B cell (primary cell): Measurements from ENCODE around the gene SAPCD2. TPM values are rescaled to one million over a fixed set of nuclear protein-coding genes. Genes with fewer than 3 reads are reported as not detected.

Experiments used
- ATAC-seq: fragments of 200-7000 bp; cut with Tn5 transposase; one replicate; pipeline ENCODE4 v1.10.0; 2021; ENCODE audit warnings: low read depth, mild to moderate bottlenecking, moderate number of reproducible peaks, moderate library complexity
- CTCF ChIA-PET: fragments of 350-600 bp; sonication (Branson Sonifier 250); formaldehyde crosslinking; loops from one replicate; lab custom pipeline; 2021; ENCODE audit warnings: antibody characterized with exemption, inconsistent platforms; lab: Charles Lee
- POLR2A ChIA-PET: fragments of 350-600 bp; sonication (Branson Sonifier 250); formaldehyde crosslinking; loops from one replicate; lab custom pipeline; 2021; ENCODE audit warnings: antibody characterized with exemption; lab: Charles Lee
- DNase-seq: peaks from one replicate; pipeline ENCODE4 v3.0.0; 2013
- H2AFZ ChIP-seq: 2 replicates; pipeline ENCODE4 v1.6.1; 2012; ENCODE audit warnings: mild to moderate bottlenecking, low read depth, low read length; ENCODE audit not compliant: insufficient read depth, poor library complexity, severe bottlenecking
- H3K27ac ChIP-seq, 2 donors: 1 replicate in 1 of 2; 2 replicates in 1 of 2; pipeline ENCODE4 v1.5.1; 2012 to 2013; ENCODE audit warnings: low read length in 2 of 2, mild to moderate bottlenecking in 2 of 2, moderate library complexity in 1 of 2
- H3K27me3 ChIP-seq, 4 experiments: fragments of 200-600 bp in 1 of 4; sonication (generic) in 1 of 4; replicated peaks in 1 of 4; 1 replicate in 2 of 4; 2 replicates in 2 of 4; pipeline versions ENCODE4 v1.6.1 to v1.7.0; 2013 to 2016; ENCODE audit warnings: low read length in 3 of 4, mild to moderate bottlenecking in 2 of 4, mixed read lengths in 1 of 4, moderate library complexity in 1 of 4; ENCODE audit not compliant: insufficient read depth in 4 of 4, control insufficient read depth in 3 of 4; ENCODE audit errors: control extremely low read depth in 1 of 4
- H3K36me3 ChIP-seq, 2 experiments: replicated peaks in 1 of 2; 1 replicate in 1 of 2; 2 replicates in 1 of 2; pipeline versions ENCODE4 v1.6.1 to v1.7.1; 2013; ENCODE audit warnings: low read length in 1 of 2; ENCODE audit not compliant: insufficient read depth in 2 of 2, control insufficient read depth in 1 of 2; ENCODE audit errors: control extremely low read depth in 1 of 2, extremely low read depth in 1 of 2
- H3K4me1 ChIP-seq, 2 donors: fragments of 200-600 bp in 1 of 2; sonication (generic) in 1 of 2; 1 replicate in 1 of 2; 2 replicates in 1 of 2; pipeline versions ENCODE4 v1.5.1 to v1.6.1; 2013 to 2017; ENCODE audit warnings: low read length in 2 of 2; ENCODE audit not compliant: control insufficient read depth in 2 of 2, insufficient read depth in 2 of 2
- H3K4me2 ChIP-seq: replicated peaks from 2 replicates; pipeline ENCODE3; 2012; ENCODE audit warnings: mild to moderate bottlenecking, low read depth, low read length; ENCODE audit not compliant: poor library complexity, severe bottlenecking
- H3K4me3 ChIP-seq, 5 experiments: fragments of 200-600 bp in 1 of 5; sonication (generic) in 1 of 5; 1 replicate in 3 of 5; 2 replicates in 2 of 5; pipeline versions ENCODE4 v1.5.1 to v1.7.0; 2011 to 2016; ENCODE audit warnings: low read length in 4 of 5, mild to moderate bottlenecking in 4 of 5, low read depth in 2 of 5, control low read depth in 1 of 5, moderate library complexity in 1 of 5; ENCODE audit not compliant: insufficient read depth in 1 of 5; ENCODE audit errors: control extremely low read depth in 1 of 5, extremely low read depth in 1 of 5
- H3K79me2 ChIP-seq: fragments of 200-600 bp; sonication (generic); one replicate; pipeline ENCODE4 v1.6.0; 2016; ENCODE audit warnings: low read length; ENCODE audit not compliant: control insufficient read depth, insufficient read depth
- H3K9ac ChIP-seq: fragments of 200-600 bp; sonication (generic); 2 replicates; pipeline ENCODE4 v1.6.1; 2017; ENCODE audit warnings: mild to moderate bottlenecking, low read length, moderate library complexity
- H3K9me3 ChIP-seq, 3 donors: one replicate each; pipeline versions ENCODE4 v1.6.1 to v1.7.1; 2013; ENCODE audit warnings: low read length in 2 of 3; ENCODE audit not compliant: control insufficient read depth in 2 of 3, insufficient read depth in 1 of 3; ENCODE audit errors: control extremely low read depth in 1 of 3
- H4K20me1 ChIP-seq: 2 replicates; pipeline ENCODE4 v1.6.0; 2012; ENCODE audit warnings: mild to moderate bottlenecking, low read length; ENCODE audit not compliant: insufficient read depth, control insufficient read depth, poor library complexity, severe bottlenecking
- H3K27ac Mint-ChIP-seq: one replicate; pipeline ENCODE4 v1.8.0; 2021; ENCODE audit warnings: mixed read lengths
- H3K27me3 Mint-ChIP-seq: one replicate; pipeline ENCODE4 v1.8.0; 2021; ENCODE audit warnings: mixed read lengths
- H3K4me1 Mint-ChIP-seq: one replicate; pipeline ENCODE4 v1.8.0; 2021; ENCODE audit warnings: mixed read lengths
- H3K4me3 Mint-ChIP-seq: one replicate; pipeline ENCODE4 v1.8.0; 2021; ENCODE audit warnings: mixed read lengths
- H3K9me3 Mint-ChIP-seq: one replicate; pipeline ENCODE4 v1.8.0; 2022; ENCODE audit warnings: mixed read lengths; ENCODE audit not compliant: insufficient read depth
- CTCF ChIP-seq: fragments of 200-600 bp; IDR thresholded peaks from one replicate; pipeline ENCODE4 v1.8.0; 2022; ENCODE audit warnings: antibody characterized with exemption, mild to moderate bottlenecking
- EZH2 ChIP-seq: IDR thresholded peaks from 2 replicates; pipeline ENCODE4 v1.6.1; 2012; ENCODE audit warnings: borderline replicate concordance, low read depth, mild to moderate bottlenecking, moderate library complexity, low read length; ENCODE audit not compliant: insufficient read depth, poor library complexity, severe bottlenecking
- WGBS: methylation state at CpG from one replicate; pipeline ENCODE4 v1.1.5; 2013; ENCODE audit warnings: missing lambda C conversion rate; ENCODE audit not compliant: insufficient coverage; 5-methylcytosine and 5-hydroxymethylcytosine counted together
- intact Hi-C: fragments of 100-400 bp; cut with micrococcal nuclease; formaldehyde crosslinking; loops from one replicate; pipeline ENCODE4 v1.10.0; 2022
- polyA plus RNA-seq: library from polyadenylated mRNA; depleted of rRNA; stranded (reverse); fragments of >200 nt; gene quantifications from 2 replicates; pipeline ENCODE4 v1.2.3, GENCODE V29; 2012
- total RNA-seq, 2 donors: library from RNA; stranded (reverse); fragments of 120-200 nt in 1 of 2; gene quantifications; 1 replicate in 1 of 2; 2 replicates in 1 of 2; pipeline versions ENCODE4 v1.2.3 to v1.2.4, GENCODE V29; 2013 to 2022

Gene SAPCD2
- total and polyA plus RNA-seq, 2 donors (not counting 1 experiment from before 2014, with no cell fraction given): 0.39 to 0.69 TPM

DNA sequence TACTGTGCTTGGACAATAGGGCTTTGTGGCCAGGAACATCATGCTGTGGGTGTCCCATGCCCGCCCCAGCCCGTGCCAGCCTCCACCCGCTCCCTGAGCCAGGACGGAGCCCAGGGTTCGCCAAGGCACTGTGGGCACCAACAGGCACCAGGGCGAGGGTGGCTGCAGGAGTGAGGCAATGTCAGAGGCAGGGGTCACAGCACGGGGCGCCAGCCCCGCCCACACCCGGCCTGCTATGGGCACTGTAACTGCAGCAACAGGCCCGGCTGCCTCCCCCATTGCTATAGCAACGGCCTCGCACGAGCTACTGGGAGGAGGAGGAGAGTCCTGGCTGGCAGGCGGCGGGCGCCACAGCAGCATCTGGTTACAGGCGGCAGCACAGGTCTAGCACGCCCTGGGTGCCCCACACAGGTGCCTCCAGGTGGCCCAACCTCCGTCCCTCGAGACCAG lies 44.8 kb downstream of the SAPCD2 start:
- DNase-seq: peak; percentile 74
- 65% methylated on average over 20 of the region's 21 CpGs for WGBS
- H3K4me3 Mint-ChIP-seq: peak overlapping the region; percentile 41
- no peak for TF ChIP-seq EZH2
- no peak for TF ChIP-seq CTCF
- no peaks in the 10 kb centered on the region for H3K9me3 Mint-ChIP-seq
- peak overlapping the region in 1 of 2 donors; percentile 39 for H3K27ac ChIP-seq
- H2AFZ ChIP-seq: no peak overlapping the region
- ChIA-PET POLR2A (interaction anchor here (0.6 kb wide), 1 partner anchor 22 kb away, joined by 5 read pairs; no protein-coding TSS in a partner anchor), CTCF (interaction anchor here (0.7 to 5.9 kb wide), 13 partner anchors 9 to 238 kb away, joined by 3 to 49 read pairs (median 6); partner anchors contain the start of genes CLIC3, NPDC1 and SAPCD2)
- no peak overlapping the region for H3K4me2 ChIP-seq
- H3K9me3 ChIP-seq: peaks cover 0 to 12% (median 0%) of the 10 kb centered on the region in 3 donors
- ATAC-seq: peak; percentile 15
- no peak overlapping the region for H3K9ac ChIP-seq
- H3K27me3 Mint-ChIP-seq: no peaks in the 10 kb centered on the region
- H3K4me3 ChIP-seq: no peak overlapping the region
- H3K27me3 ChIP-seq: no peaks in the 10 kb centered on the region
- H3K36me3 ChIP-seq: no peaks in the 10 kb centered on the region
- H3K4me1 ChIP-seq: peaks cover 25 to 42% of the 10 kb centered on the region in 2 donors
- H4K20me1 ChIP-seq: peaks cover 11% of the 10 kb centered on the region
- H3K4me1 Mint-ChIP-seq: peaks cover 36% of the 10 kb centered on the region
- peak overlapping the region; percentile 56 for H3K27ac Mint-ChIP-seq
- intact Hi-C loops: loop anchor here (1.0 kb wide), 1 partner anchor 75 kb away; no protein-coding TSS in a partner anchor
- H3K79me2 ChIP-seq: no peaks in the 10 kb centered on the region

- Histone ChIP-seq H3K27me3 (no peaks in the 10 kb centered on the region), H3K36me3 (no peaks in the 10 kb centered on the region), H3K4me2 (no peak overlapping the region), H3K79me2 (no peaks in the 10 kb centered on the region), H4K20me1 (peaks cover 4% of the 10 kb centered on the region), H3K9ac (no peak overlapping the region), H3K4me1 (peaks cover 7 to 22% of the 10 kb centered on the region in 2 donors), H3K4me3 (no peak overlapping the region), H3K9me3 (peaks cover 0 to 9% (median 0%) of the 10 kb centered on the region in 3 donors), H2AFZ (no peak overlapping the region), H3K27ac (no peak overlapping the region)
- Mint-ChIP-seq H3K27ac (no peak overlapping the region), H3K4me1 (peaks cover 17% of the 10 kb centered on the region), H3K9me3 (no peaks in the 10 kb centered on the region), H3K4me3 (no peak overlapping the region), H3K27me3 (no peaks in the 10 kb centered on the region)
- ChIA-PET POLR2A (no interaction called here), CTCF (no interaction called here)
- WGBS: 94% methylated on average over 11 of the region's 15 CpGs
- DNase-seq (no peak), ATAC-seq (no peak)
- intact Hi-C loops: no loop called here
- TF ChIP-seq CTCF: no peak
- TF ChIP-seq EZH2: no peak
These were observed 46.8 kb downstream of the SAPCD2 start for GRCh38 chr9:137023583-137023991.
